Activated CD8-positive, alpha-beta memory T cell treated with anti-CD3 and anti-CD28 coated beads, Interleukin-2, amount 50 U/mL, for 1 hour (primary cell): ENCODE results near the gene SMAD7.

Experiments used
- DNase-seq: peaks from one replicate; pipeline ENCODE4 v3.0.0-alpha.2; 2020; ENCODE audit errors: extremely low read depth

Gene SMAD7

DNA sequence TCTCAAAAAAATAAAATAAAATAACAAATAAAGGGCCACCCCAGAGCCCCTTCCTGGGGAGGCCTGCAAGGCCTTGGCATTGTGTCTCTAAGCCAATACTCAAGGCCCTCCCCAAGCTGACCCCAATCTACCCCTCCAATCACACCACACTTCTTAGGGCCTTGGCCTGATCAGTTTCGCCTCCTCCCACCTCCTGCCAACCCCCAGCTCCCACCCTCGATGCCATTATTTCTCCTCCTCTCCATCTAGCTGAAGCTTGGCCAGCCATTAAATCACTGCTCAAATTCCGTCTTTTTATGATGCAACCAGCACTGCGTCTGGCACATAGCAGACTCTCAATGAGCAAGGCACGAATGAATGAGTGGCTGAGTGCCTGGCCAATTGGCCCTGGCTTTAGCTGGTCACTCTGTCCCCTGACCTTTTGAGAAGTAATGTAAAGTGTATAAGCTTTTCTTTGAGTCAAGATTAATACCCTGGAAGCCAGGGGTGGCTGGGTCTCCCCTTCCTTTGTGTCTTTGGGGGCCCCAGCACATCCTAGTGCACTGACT is 55.9 kb downstream of the SMAD7 start:
- no peak for DNase-seq

DNA sequence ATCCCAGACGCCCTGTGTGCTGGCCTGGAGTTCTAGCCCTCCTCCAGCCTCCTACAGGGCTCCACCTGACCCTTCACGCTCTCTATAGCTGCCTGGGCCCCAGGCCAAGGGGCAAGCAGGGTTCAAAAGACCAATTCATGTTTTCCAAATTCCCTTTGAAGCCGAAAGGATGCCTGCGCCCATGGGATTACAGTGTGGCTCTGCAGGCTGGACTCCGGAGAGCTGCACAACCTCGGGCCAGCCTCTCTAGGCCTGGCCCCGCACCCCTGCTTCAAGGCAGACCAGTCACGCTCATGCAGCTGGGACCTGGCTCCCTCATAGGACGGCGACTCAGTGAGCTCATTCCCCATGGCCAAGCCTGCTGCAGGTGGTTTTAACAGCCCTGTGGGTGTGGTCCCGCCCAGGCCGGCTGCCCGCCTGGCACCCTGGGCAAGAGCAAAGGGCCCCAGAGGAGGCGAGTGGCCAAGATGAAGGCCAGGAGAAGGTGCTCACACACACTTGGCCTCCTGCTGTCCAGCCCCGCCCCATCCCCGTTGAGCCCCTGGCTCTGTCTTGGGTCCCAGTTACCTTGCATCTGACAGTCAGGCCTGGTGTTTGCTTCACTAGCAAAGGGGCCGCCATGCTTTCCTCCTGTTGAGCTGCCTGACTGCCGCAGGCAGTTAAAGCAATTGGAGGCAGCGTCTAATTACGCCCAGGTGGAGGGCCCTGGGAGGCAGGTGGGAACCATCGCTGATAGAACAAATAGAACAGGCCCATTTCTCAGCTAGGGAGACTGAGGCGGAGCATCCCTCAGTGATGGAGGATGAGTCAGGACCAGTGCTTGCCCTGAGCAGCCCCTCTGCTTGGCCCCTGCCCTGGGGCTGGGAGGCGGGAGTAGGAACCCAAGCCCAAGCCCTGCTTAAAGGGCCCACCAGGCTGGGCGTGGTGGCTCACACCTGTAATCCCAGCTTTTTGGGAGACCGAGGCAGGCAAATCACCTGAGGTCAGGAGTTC is 56.9 kb downstream of the SMAD7 start:
- DNase-seq = no peak

- DNase-seq = no peak
These were observed 57.6 kb downstream of the SMAD7 start for GRCh38 chr18:48893061-48893607.

- DNase-seq = no peak
These were observed 58.5 kb downstream of the SMAD7 start for GRCh38 chr18:48892146-48892855.

DNA sequence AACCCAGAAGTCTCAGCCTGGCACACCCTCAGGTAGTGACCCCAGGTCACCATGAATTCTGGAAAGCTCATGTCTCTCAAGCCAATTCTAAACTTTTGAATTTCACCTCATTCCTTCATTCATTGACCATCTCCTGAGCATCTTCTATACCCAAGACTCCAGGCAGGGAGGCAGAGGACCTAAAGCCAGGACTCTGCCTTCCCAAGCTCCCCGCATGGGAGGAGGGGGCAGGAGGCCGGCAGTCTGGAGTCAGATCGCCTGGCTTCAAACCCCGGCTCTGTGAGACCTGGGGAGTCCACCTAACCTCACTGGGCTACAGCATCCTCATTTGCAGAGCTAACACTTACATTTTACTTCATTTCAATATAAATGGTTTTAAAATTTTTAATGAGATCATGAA is 59.0 kb downstream of the SMAD7 start:
- DNase-seq = no peak

DNA sequence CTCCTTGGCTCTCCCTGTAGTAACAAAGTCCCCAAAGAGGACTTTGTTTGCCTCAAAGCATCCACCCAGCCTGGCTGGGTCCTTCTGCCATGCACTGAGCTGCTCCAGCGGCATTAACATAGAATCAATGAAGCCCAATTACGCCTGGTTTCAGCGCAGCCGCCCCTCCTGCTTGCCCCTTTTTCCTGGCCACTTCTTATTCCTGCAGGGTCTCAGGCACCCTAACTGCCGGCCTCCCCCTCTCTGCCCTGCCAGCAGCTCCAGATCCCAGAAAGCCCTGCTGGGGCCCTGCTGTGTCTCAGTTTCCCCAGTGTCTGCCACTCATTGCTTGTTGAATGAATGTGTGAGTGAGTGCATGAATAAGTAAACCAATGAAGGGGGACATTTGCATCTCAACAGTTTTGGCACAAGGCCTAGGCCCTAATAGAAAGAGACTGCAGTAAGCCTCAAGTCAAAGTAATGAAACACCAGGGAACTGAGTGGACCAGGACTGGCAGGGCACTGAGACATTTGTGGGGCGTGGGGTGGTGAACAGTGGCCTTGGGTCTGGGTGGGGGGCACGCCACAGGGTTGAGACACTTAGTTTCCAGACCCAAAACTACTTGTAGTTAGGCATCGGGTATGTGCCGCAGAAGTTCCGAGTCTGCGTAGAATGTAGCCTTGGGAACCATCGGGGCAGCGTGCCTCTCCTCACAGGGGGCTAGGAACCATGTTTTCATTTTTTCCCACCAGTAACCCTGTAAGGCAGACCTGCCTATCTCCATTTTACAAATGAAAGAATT is 60.6 kb downstream of the SMAD7 start:
- DNase-seq = no peak

- DNase-seq = no peak
These were observed 61.4 kb downstream of the SMAD7 start for GRCh38 chr18:48889115-48889941.

GRCh38 chr18:48888773-48889080 is 62.0 kb downstream of the SMAD7 start:
- no peak for DNase-seq

DNA sequence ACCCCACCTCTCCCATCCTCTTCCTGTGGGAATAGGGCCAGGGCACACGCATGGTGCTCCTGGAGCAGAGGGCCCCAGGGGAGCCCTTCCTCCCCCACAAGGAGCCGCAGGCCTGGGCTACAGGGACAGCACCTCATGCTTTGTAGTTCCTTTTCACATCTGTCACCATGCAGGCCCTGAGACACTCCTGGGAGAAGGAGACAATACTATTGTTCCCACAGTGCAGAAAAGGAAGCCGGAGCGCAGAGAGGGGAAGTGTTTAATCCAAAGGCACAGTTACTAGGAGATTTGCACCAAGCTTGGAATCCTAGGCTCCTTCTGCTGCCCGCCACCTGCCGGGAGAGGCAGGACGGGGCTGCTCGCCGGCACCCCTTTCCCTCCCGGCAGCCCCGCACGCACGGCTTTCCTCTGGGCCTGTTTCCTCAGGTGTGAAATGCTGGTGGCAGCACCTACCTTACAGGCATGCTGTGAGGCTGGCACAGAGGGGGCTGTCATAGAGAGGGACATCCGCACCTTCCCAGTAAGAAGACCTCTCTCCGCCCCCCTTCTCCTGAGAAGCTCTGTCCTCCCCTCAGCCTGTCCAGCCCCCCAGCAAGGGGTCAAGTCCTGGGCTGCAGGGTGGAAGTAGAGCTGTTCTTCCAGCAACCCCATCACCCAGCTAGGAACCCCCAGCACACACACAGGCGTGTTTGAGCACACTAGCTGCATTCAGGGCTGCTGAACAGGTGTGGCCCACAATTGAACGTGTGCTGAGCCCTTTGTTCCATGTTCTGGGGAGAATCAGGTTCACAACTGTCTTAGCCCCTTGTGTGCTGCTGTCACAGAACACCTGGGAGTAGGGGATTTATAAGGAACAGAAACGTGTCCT is 62.6 kb downstream of the SMAD7 start:
- DNase-seq = no peak

GRCh38 chr18:48887294-48887904 is 63.4 kb downstream of the SMAD7 start:
- no peak for DNase-seq

- no peak for DNase-seq
These were observed 64.1 kb downstream of the SMAD7 start for GRCh38 chr18:48886520-48887293.

DNA sequence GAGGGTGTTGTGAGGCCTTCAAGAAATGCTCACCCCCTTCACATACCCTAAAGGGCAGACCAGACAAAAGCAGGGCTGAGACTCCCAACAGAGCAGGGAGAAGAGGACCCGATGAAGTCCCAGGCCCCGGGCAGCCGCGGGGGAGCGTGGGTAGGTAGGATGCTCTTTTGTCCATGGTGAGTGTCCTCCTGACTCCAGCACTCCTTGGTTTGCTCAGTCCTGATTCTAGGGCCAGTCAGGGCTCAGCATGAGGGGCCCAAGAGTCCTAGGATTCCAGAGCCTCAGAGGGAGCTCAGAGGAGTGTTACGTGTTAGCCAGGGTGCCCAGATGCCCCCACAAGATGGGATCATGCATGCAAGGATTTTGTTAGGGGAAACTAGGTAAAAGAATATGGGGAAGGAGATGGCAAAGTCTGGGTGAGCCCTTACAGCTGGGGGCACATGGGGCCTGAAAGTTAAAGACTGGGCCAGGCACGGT is 64.8 kb downstream of the SMAD7 start:
- no peak for DNase-seq

DNA sequence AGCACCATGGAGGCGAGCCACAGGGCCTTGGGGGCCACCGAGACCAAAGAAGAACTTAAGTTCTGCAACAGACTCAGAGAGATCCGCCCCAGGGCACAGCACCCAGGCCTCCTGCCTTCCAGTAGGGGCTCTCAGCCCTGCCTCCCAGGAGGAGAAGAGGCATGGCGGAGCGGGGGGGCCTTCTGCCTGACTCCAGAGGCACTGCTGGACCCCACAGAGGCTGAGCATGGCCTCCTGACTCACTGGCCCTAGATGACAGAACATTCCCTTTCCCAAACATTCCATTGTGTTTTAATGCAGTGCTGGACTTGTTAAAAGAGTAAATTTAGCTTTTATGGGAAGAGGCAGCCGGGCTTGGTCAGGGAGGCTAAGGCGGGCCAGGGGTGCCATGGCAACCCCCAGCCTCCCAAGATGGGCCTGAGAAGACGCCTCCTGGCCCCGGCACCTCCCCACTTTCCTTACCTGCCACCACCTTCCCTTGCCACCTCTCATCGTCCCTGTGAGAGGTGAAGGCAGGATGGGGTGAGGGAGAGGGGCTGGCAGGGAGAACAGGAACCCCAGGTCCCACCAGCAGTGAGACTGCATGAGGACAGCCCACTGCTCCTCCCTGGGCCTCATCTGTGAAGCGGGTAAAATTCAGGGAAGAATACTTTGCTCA is 65.4 kb downstream of the SMAD7 start:
- DNase-seq = no peak

DNA sequence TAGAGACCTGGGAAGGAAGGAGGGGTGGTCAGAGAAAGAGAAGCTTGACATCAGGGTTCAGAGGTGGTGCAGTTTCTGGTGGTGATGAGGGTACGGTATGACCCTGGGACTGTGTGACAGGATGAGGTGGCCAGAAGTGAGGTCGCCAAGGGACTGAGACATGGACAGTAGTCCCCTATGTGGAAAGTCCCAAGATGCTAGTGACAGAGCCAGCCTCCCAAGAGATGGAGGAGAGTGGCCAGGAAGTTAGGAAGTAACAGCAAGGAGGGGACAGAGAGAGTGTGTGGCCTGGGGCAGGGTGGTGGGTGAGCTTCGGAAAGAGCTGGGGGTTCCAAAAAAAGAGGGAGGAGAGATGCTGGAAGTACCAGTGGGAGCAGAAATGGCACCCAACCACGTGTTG is 66.0 kb downstream of the SMAD7 start:
- no peak for DNase-seq

DNA sequence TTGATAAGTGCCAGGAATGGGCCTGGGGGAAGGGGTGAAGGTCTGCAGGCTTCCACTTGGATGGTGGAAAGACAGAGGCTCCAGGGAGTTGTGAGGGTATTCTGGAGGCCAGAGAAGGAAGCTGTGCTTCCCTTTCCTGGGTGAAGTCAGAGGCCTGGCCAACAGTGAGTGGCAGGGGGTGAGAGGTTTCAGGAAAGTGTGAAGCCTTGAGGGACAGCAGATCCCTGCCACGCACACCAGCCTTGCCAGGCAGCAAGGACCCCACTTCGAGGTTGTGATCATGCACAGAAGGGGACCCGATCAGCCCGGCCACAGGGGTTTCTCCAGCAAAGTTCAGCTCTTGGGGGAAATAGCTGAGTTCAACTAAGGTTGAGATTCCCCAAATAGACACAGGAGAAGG is 66.5 kb downstream of the SMAD7 start:
- no peak for DNase-seq

DNA sequence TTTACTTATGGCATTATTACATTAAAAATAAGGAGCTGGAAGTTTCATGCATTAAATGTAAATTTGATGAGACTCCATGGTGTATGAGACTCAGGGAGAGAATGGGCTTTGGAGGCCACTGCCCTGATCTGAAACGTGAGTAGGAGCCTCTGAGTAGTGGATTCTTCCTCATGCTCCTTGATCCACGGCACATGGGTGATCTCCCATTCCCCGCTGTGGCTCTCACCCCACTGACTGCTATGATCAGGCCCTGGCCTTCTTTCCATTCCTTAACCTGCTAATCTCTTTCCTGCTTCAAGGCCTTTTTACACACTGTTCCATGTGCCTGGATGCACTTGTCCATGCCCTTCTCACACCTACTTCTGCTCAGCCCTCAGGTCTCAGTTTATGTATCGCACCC is 68.4 kb downstream of the SMAD7 start:
- no peak for DNase-seq

GRCh38 chr18:48880931-48881330 is 69.8 kb downstream of the SMAD7 start:
- DNase-seq = no peak

DNA sequence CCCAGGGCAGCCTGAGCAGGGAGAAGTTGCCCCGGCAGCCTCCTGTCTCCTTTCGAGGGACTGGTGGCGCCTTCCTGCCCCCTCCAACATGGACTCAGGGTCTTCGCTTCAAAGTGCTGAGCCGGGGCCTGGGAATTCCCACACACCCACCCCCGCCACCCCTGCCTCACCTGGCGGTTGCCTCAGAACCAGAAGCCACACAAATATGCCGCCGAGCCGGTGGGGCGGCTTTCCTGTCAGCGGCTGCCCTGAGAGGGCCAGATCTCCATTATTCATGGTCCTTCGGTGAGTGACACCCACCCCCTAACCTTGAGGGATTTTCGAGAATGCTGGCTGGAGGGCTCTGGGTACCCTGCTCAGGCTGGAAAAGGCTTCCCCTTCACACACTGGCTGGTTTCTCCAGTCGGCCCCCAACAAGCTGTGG is 71.7 kb downstream of the SMAD7 start:
- no peak for DNase-seq
